Measurements from ENCODE around the gene CUX1. TPM values are rescaled to one million over a fixed set of nuclear protein-coding genes. Genes with fewer than 3 reads are reported as not detected.

CUX1 gene
- total RNA-seq, 4 donors from 2014 or later, result 58.2 to 295 (median 76.9) TPM

- TF ChIP-seq CTCF (IDR thresholded peaks at IDR 0.05) (no peak), POLR2A (IDR thresholded peaks at IDR 0.05) (no peak)
- no peaks in the 10 kb centered on the region for H3K36me3 ChIP-seq
- H3K4me3 ChIP-seq, result no peak overlapping the region
- peaks cover 11 to 19% of the 10 kb centered on the region in 2 donors for H3K4me1 ChIP-seq
- no peaks in the 10 kb centered on the region for H3K27me3 ChIP-seq
- no peak for DNase-seq
- no peaks in the 10 kb centered on the region for H3K9me3 ChIP-seq
- peak overlapping the region; percentile 95 for H3K27ac ChIP-seq
- intact Hi-C loops (cut with DNase I; ENCODE audit: low total_unique reads), result no loop called here
These were observed 134.3 kb downstream of the CUX1 start for GRCh38 chr7:101951757-101952156.

- Histone ChIP-seq H3K4me3 (no peak overlapping the region), H3K4me1 (peaks cover 11 to 19% of the 10 kb centered on the region in 2 donors), H3K36me3 (no peaks in the 10 kb centered on the region), H3K9me3 (no peaks in the 10 kb centered on the region), H3K27me3 (no peaks in the 10 kb centered on the region), H3K27ac (peak overlapping the region; percentile 95)
- intact Hi-C loops (cut with DNase I; ENCODE audit: low total_unique reads), result no loop called here
- no peak for TF ChIP-seq POLR2A (IDR thresholded peaks at IDR 0.05)
- TF ChIP-seq CTCF (IDR thresholded peaks at IDR 0.05), result no peak
- peak; percentile 63 to 70 for DNase-seq
These were observed 135.2 kb downstream of the CUX1 start for GRCh38 chr7:101952355-101953247.

DNA sequence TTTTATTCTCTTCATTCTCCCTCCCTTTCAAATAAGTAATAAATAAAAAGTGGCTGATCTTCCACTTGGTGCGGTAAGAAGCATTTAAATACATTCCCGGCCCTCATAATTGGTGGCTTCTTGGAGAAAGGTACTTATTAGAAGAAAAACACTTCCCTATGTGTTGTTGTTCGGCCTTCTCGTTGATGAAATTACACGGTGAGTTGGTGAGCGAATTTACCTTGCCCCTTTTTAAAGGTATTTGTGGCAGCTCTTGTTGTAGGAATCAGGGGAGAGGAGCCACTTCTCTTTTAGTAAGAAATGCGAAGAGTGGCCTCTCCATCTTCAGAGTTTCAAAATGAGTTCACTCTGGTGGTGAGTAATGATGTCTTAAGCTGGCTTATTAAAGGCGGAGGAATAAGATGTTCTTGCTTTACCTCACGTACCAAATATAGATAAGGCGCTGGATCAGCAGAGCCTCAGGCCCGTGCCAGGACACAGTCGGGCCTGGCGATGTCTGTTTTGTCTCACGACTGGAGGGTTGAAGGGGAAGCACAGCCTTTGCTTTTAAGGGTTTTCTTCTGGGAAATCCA lies 135.9 kb downstream of the CUX1 start:
- no peaks in the 10 kb centered on the region for H3K36me3 ChIP-seq
- H3K9me3 ChIP-seq, result no peaks in the 10 kb centered on the region
- H3K27ac ChIP-seq, result peak overlapping the region; percentile 95
- peaks cover 11 to 19% of the 10 kb centered on the region in 2 donors for H3K4me1 ChIP-seq
- DNase-seq, result peak; percentile 90 to 93
- no peak overlapping the region for H3K4me3 ChIP-seq
- intact Hi-C loops (cut with DNase I; ENCODE audit: low total_unique reads), result no loop called here
- no peaks in the 10 kb centered on the region for H3K27me3 ChIP-seq
- peak in 1 of 2 donors; percentile 30 for TF ChIP-seq POLR2A (IDR thresholded peaks at IDR 0.05)
- peak in 1 of 4 experiments; percentile 35 for TF ChIP-seq CTCF (IDR thresholded peaks at IDR 0.05)

GRCh38 chr7:101954499-101954898 lies 137.1 kb downstream of the CUX1 start:
- Histone ChIP-seq H3K4me3 (no peak overlapping the region), H3K9me3 (no peaks in the 10 kb centered on the region), H3K36me3 (no peaks in the 10 kb centered on the region), H3K4me1 (peaks cover 11 to 19% of the 10 kb centered on the region in 2 donors), H3K27ac (peak overlapping the region; percentile 95), H3K27me3 (no peaks in the 10 kb centered on the region)
- DNase-seq, result no peak
- intact Hi-C loops (cut with DNase I; ENCODE audit: low total_unique reads), result no loop called here
- TF ChIP-seq POLR2A (IDR thresholded peaks at IDR 0.05), result no peak
- no peak for TF ChIP-seq CTCF (IDR thresholded peaks at IDR 0.05)

DNA sequence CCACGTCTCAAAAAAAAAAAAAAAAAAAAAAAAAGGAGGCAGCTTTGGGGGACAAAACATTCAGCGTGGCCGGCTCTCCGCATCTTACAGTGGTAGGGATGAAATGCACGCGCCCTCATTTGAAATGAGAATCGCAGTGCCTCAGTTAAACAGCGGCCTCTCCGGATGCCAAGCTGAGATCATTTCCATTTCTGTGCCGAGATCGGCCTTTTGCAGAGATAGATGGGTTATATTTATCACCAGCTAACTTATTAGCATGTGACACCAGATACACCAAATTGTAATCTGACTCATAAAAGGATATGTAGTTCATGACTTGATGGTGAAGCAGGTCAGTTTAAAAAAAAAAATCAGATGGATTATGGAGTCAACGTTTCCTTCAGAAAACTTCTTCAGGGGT lies 138.7 kb downstream of the CUX1 start:
- Histone ChIP-seq H3K4me3 (no peak overlapping the region), H3K27me3 (no peaks in the 10 kb centered on the region), H3K27ac (peak overlapping the region; percentile 95), H3K9me3 (no peaks in the 10 kb centered on the region), H3K4me1 (peaks cover 7 to 19% of the 10 kb centered on the region in 2 donors), H3K36me3 (no peaks in the 10 kb centered on the region)
- TF ChIP-seq POLR2A (IDR thresholded peaks at IDR 0.05), result no peak
- no peak for TF ChIP-seq CTCF (IDR thresholded peaks at IDR 0.05)
- no peak for DNase-seq
- intact Hi-C loops (cut with DNase I; ENCODE audit: low total_unique reads), result no loop called here

Measured in uterus (tissue), 4 donors.